GM23338 (cell line): ENCODE results near the gene NUDT21. TPM values are rescaled to one million over a fixed set of nuclear protein-coding genes. Genes with fewer than 3 reads are reported as not detected.

Source experiments
- ATAC-seq: fragments of 200-7000 bp; cut with Tn5 transposase; 3 replicates; pipeline ENCODE4 v1.9.1; 2020
- DNase-seq: peaks from one replicate; pipeline ENCODE4 v3.0.0-alpha.2; 2015; ENCODE audit warnings: low spot score
- H2AFZ ChIP-seq: fragments of 200-600 bp; sonication (generic); 2 replicates; pipeline ENCODE4 v1.8.0; 2016; ENCODE audit warnings: antibody characterized with exemption, mild to moderate bottlenecking, moderate library complexity
- H3F3A ChIP-seq: fragments of 200-600 bp; sonication (generic); replicated peaks from 2 replicates; pipeline ENCODE4 v1.8.0; 2017; ENCODE audit warnings: antibody characterized with exemption, mixed run types, low read depth
- H3K27ac ChIP-seq: fragments of 200-600 bp; sonication (generic); 2 replicates; pipeline ENCODE4 v1.6.1; 2016; ENCODE audit warnings: low read depth
- H3K27me3 ChIP-seq: fragments of 200-600 bp; sonication (generic); 2 replicates; pipeline ENCODE4 v1.8.0; 2016; ENCODE audit warnings: mild to moderate bottlenecking, mixed run types, moderate library complexity; ENCODE audit not compliant: insufficient read depth
- H3K36me3 ChIP-seq: fragments of 200-600 bp; sonication (generic); 2 replicates; pipeline ENCODE4 v1.8.0; 2016; ENCODE audit warnings: mild to moderate bottlenecking; ENCODE audit not compliant: insufficient read depth
- H3K4me1 ChIP-seq: fragments of 200-600 bp; sonication (generic); 2 replicates; pipeline ENCODE4 v1.8.0; 2016; ENCODE audit warnings: mild to moderate bottlenecking, moderate library complexity; ENCODE audit not compliant: insufficient read depth
- H3K4me2 ChIP-seq: fragments of 200-600 bp; sonication (generic); 2 replicates; pipeline ENCODE4 v1.7.1; 2017; ENCODE audit warnings: mixed run types
- H3K4me3 ChIP-seq: fragments of 200-600 bp; sonication (generic); 2 replicates; pipeline ENCODE4 v1.6.1; 2016; ENCODE audit warnings: mixed run types
- H3K79me2 ChIP-seq: fragments of 200-600 bp; sonication (generic); replicated peaks from 2 replicates; pipeline ENCODE4 v1.8.0; 2017; ENCODE audit warnings: mild to moderate bottlenecking; ENCODE audit not compliant: insufficient read depth
- H3K9me2 ChIP-seq: fragments of 200-600 bp; sonication (generic); 2 replicates; pipeline ENCODE4 v1.8.0; 2017; ENCODE audit not compliant: insufficient read depth
- H4K20me1 ChIP-seq: fragments of 200-600 bp; sonication (generic); replicated peaks from 2 replicates; pipeline ENCODE4 v1.8.0; 2017; ENCODE audit warnings: mild to moderate bottlenecking; ENCODE audit not compliant: insufficient read depth
- H3K27ac Mint-ChIP-seq: 2 replicates; pipeline ENCODE4 v1.8.0; 2020; ENCODE audit warnings: inconsistent platforms, mild to moderate bottlenecking, moderate library complexity, mixed read lengths
- H3K27me3 Mint-ChIP-seq: 3 replicates; pipeline ENCODE4 v1.8.0; 2022; ENCODE audit warnings: low read depth, mild to moderate bottlenecking, moderate library complexity, mixed read lengths, inconsistent platforms; ENCODE audit not compliant: insufficient read depth, poor library complexity
- H3K36me3 Mint-ChIP-seq: 3 replicates; pipeline ENCODE4 v1.8.0; 2021; ENCODE audit warnings: low read depth, mild to moderate bottlenecking, inconsistent platforms, moderate library complexity, mixed read lengths
- H3K4me1 Mint-ChIP-seq: 3 replicates; pipeline ENCODE4 v1.8.0; 2020; ENCODE audit warnings: mild to moderate bottlenecking, inconsistent platforms, mixed read lengths
- H3K4me3 Mint-ChIP-seq: 3 replicates; pipeline ENCODE4 v1.8.0; 2021; ENCODE audit warnings: moderate library complexity, mild to moderate bottlenecking, inconsistent platforms, mixed read lengths
- H3K9me3 Mint-ChIP-seq: 3 replicates; pipeline ENCODE4 v1.8.0; 2020; ENCODE audit warnings: moderate library complexity, mild to moderate bottlenecking, inconsistent platforms, mixed read lengths
- CREB1 ChIP-seq: fragments of 250-450 bp; sonication (Bioruptor Pico); IDR thresholded peaks from 2 replicates; pipeline ENCODE4 v1.5.0; 2020; ENCODE audit warnings: low read depth, mild to moderate bottlenecking, moderate library complexity
- EZH2 ChIP-seq: fragments of 200-600 bp; sonication (generic); IDR thresholded peaks from one replicate; pipeline ENCODE4 v1.8.0; 2017; ENCODE audit warnings: antibody characterized with exemption, mild to moderate bottlenecking, low read depth; ENCODE audit not compliant: unreplicated experiment
- EZH2phosphoT487 ChIP-seq: fragments of 200-600 bp; sonication (generic); IDR thresholded peaks from one replicate; pipeline ENCODE4 v1.8.1; 2018; ENCODE audit warnings: antibody characterized with exemption; ENCODE audit not compliant: unreplicated experiment
- JUNB ChIP-seq: IDR thresholded peaks from one replicate; pipeline ENCODE4 v1.6.1; 2016; ENCODE audit warnings: antibody characterized with exemption; ENCODE audit not compliant: unreplicated experiment
- NANOG ChIP-seq: IDR thresholded peaks from 2 replicates; pipeline ENCODE4 v1.6.1; 2016; ENCODE audit warnings: antibody characterized with exemption, borderline replicate concordance
- POLR2AphosphoS5 ChIP-seq: IDR thresholded peaks from 2 replicates; pipeline ENCODE4 v1.6.1; 2016; ENCODE audit warnings: antibody characterized with exemption, low read depth
- STAT1 ChIP-seq: IDR thresholded peaks from one replicate; pipeline ENCODE4 v1.6.1; 2016; ENCODE audit warnings: antibody characterized with exemption; ENCODE audit not compliant: unreplicated experiment
- ZNF114 ChIP-seq: fragments of 250-450 bp; sonication (Bioruptor Pico); IDR thresholded peaks from 2 replicates; pipeline ENCODE4 v1.5.0; 2020; ENCODE audit warnings: mild to moderate bottlenecking, moderate library complexity
- ZNF331 ChIP-seq: fragments of 250-450 bp; sonication (Bioruptor Pico); IDR thresholded peaks from 2 replicates; pipeline ENCODE4 v1.5.0; 2020; ENCODE audit warnings: low read depth, mild to moderate bottlenecking, moderate library complexity
- polyA plus RNA-seq: library from polyadenylated mRNA; unstranded; fragments of >200 nt; fragmentation: Nextera tagmentation; extraction: Ambion mirVana; gene quantifications from 2 replicates; pipeline ENCODE4 v1.2.1, GENCODE V29; 2016
- total RNA-seq: library from RNA; depleted of rRNA; stranded (reverse); fragments of >200 nt; shearing (Covaris generic); gene quantifications from 2 replicates; pipeline ENCODE4 v1.2.3, GENCODE V29; 2014
- TF ChIP-seq, protein P1 (sequence below): fragments of 250-450 bp; sonication (Bioruptor Pico); IDR thresholded peaks from 2 replicates; pipeline ENCODE4 v1.5.0; 2020; ENCODE audit warnings: mild to moderate bottlenecking, moderate library complexity
- TF ChIP-seq, protein P2 (sequence below): IDR thresholded peaks from 2 replicates; pipeline ENCODE4 v1.6.1; 2016; ENCODE audit warnings: antibody characterized with exemption
- TF ChIP-seq, protein P3 (sequence below): IDR thresholded peaks from one replicate; pipeline ENCODE4 v1.6.1; 2018; ENCODE audit warnings: antibody characterized with exemption; ENCODE audit not compliant: unreplicated experiment

NUDT21 gene
- total and polyA plus RNA-seq, 2 experiments from 2014 or later: 83.4 to 132 TPM

DNA sequence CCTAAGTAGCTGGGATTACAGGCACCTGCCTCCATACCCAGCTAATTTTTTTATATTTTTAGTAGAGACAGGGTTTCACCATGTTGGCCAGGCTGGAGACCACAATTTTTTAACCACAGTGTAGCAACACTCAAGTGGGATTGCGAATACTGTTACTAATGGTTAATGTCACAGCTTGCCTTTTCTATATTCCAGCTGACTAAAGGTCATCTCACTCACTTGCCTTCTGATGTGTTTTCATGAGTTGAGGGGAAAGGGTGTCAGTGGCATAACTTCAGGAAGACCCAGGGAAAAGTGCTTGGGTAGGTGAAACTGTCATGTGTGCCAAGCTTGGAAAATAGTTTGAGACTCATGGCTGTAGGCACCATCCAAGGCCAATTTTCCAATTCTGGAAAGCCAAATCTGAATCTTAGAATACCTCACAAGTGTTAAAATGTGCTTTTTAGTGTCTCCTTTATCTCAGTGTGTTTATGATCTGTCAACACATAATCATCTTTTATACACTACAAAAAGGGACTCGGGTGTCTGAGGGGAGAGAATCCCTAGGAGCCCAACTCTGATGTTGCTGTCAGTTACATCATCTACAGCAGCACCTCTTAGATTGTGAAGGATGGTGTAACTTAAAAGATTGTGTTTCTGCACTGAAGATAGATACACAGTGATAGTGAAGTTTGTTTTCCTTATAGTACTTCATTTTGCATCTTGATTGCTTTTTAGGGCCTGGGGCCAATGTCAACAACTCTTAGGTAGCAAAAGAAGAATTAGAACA, 27.3 kb upstream of the NUDT21 start:
- Histone ChIP-seq H4K20me1 (no peaks in the 10 kb centered on the region; the same call in 1 of the 2 replicates), H2AFZ (no peak overlapping the region), H3K4me2 (no peak overlapping the region), H3K27ac (no peak overlapping the region), H3F3A (no peaks in the 10 kb centered on the region), H3K4me1 (no peaks in the 10 kb centered on the region; the same call in 1 of the 2 replicates), H3K36me3 (peaks cover 33% of the 10 kb centered on the region), H3K9me2 (no peaks in the 10 kb centered on the region), H3K79me2 (no peaks in the 10 kb centered on the region), H3K4me3 (no peak overlapping the region), H3K27me3 (no peaks in the 10 kb centered on the region)
- Mint-ChIP-seq H3K36me3 (peaks cover 42% of the 10 kb centered on the region), H3K9me3 (no peaks in the 10 kb centered on the region), H3K4me1 (peaks cover 9% of the 10 kb centered on the region; the same call in 2 of the 3 replicates), H3K27me3 (no peaks in the 10 kb centered on the region), H3K4me3 (no peak overlapping the region), H3K27ac (no peak overlapping the region)
- no peak for TF ChIP-seq EZH2phosphoT487
- no peak for TF ChIP-seq ZNF114
- TF ChIP-seq, protein P1, sequence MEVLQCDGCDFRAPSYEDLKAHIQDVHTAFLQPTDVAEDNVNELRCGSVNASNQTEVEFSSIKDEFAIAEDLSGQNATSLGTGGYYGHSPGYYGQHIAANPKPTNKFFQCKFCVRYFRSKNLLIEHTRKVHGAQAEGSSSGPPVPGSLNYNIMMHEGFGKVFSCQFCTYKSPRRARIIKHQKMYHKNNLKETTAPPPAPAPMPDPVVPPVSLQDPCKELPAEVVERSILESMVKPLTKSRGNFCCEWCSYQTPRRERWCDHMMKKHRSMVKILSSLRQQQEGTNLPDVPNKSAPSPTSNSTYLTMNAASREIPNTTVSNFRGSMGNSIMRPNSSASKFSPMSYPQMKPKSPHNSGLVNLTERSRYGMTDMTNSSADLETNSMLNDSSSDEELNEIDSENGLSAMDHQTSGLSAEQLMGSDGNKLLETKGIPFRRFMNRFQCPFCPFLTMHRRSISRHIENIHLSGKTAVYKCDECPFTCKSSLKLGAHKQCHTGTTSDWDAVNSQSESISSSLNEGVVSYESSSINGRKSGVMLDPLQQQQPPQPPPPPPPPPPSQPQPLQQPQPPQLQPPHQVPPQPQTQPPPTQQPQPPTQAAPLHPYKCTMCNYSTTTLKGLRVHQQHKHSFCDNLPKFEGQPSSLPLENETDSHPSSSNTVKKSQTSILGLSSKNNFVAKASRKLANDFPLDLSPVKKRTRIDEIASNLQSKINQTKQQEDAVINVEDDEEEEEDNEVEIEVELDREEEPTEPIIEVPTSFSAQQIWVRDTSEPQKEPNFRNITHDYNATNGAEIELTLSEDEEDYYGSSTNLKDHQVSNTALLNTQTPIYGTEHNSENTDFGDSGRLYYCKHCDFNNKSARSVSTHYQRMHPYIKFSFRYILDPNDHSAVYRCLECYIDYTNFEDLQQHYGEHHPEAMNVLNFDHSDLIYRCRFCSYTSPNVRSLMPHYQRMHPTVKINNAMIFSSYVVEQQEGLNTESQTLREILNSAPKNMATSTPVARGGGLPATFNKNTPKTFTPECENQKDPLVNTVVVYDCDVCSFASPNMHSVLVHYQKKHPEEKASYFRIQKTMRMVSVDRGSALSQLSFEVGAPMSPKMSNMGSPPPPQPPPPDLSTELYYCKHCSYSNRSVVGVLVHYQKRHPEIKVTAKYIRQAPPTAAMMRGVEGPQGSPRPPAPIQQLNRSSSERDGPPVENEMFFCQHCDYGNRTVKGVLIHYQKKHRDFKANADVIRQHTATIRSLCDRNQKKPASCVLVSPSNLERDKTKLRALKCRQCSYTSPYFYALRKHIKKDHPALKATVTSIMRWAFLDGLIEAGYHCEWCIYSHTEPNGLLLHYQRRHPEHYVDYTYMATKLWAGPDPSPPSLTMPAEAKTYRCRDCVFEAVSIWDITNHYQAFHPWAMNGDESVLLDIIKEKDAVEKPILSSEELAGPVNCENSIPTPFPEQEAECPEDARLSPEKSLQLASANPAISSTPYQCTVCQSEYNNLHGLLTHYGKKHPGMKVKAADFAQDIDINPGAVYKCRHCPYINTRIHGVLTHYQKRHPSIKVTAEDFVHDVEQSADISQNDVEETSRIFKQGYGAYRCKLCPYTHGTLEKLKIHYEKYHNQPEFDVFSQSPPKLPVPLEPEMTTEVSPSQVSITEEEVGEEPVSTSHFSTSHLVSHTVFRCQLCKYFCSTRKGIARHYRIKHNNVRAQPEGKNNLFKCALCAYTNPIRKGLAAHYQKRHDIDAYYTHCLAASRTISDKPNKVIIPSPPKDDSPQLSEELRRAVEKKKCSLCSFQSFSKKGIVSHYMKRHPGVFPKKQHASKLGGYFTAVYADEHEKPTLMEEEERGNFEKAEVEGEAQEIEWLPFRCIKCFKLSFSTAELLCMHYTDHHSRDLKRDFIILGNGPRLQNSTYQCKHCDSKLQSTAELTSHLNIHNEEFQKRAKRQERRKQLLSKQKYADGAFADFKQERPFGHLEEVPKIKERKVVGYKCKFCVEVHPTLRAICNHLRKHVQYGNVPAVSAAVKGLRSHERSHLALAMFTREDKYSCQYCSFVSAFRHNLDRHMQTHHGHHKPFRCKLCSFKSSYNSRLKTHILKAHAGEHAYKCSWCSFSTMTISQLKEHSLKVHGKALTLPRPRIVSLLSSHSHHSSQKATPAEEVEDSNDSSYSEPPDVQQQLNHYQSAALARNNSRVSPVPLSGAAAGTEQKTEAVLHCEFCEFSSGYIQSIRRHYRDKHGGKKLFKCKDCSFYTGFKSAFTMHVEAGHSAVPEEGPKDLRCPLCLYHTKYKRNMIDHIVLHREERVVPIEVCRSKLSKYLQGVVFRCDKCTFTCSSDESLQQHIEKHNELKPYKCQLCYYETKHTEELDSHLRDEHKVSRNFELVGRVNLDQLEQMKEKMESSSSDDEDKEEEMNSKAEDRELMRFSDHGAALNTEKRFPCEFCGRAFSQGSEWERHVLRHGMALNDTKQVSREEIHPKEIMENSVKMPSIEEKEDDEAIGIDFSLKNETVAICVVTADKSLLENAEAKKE (CRISPR knock-in tag): no peak
- TF ChIP-seq ZNF331 (CRISPR knock-in tag): no peak
- TF ChIP-seq NANOG: no peak
- TF ChIP-seq, protein P2, sequence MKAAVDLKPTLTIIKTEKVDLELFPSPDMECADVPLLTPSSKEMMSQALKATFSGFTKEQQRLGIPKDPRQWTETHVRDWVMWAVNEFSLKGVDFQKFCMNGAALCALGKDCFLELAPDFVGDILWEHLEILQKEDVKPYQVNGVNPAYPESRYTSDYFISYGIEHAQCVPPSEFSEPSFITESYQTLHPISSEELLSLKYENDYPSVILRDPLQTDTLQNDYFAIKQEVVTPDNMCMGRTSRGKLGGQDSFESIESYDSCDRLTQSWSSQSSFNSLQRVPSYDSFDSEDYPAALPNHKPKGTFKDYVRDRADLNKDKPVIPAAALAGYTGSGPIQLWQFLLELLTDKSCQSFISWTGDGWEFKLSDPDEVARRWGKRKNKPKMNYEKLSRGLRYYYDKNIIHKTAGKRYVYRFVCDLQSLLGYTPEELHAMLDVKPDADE: no peak
- TF ChIP-seq, protein P3, sequence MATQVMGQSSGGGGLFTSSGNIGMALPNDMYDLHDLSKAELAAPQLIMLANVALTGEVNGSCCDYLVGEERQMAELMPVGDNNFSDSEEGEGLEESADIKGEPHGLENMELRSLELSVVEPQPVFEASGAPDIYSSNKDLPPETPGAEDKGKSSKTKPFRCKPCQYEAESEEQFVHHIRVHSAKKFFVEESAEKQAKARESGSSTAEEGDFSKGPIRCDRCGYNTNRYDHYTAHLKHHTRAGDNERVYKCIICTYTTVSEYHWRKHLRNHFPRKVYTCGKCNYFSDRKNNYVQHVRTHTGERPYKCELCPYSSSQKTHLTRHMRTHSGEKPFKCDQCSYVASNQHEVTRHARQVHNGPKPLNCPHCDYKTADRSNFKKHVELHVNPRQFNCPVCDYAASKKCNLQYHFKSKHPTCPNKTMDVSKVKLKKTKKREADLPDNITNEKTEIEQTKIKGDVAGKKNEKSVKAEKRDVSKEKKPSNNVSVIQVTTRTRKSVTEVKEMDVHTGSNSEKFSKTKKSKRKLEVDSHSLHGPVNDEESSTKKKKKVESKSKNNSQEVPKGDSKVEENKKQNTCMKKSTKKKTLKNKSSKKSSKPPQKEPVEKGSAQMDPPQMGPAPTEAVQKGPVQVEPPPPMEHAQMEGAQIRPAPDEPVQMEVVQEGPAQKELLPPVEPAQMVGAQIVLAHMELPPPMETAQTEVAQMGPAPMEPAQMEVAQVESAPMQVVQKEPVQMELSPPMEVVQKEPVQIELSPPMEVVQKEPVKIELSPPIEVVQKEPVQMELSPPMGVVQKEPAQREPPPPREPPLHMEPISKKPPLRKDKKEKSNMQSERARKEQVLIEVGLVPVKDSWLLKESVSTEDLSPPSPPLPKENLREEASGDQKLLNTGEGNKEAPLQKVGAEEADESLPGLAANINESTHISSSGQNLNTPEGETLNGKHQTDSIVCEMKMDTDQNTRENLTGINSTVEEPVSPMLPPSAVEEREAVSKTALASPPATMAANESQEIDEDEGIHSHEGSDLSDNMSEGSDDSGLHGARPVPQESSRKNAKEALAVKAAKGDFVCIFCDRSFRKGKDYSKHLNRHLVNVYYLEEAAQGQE: no peak
- TF ChIP-seq POLR2AphosphoS5: no peak
- no peak for TF ChIP-seq JUNB
- TF ChIP-seq EZH2: no peak
- TF ChIP-seq STAT1: no peak
- TF ChIP-seq CREB1 (CRISPR knock-in tag): no peak
- DNase-seq (no peak), ATAC-seq (no peak)
